RPMI7951 (cell line): ENCODE results near the gene LUM. TPM values are rescaled to one million over a fixed set of nuclear protein-coding genes. Genes with fewer than 3 reads are reported as not detected.
"Not testable (repeated sequence)": the region's sequence is repeated elsewhere in the genome, so short reads cannot be mapped to it uniquely, and the experiment has no call there.

Source experiments
- DNase-seq: peaks from one replicate; pipeline ENCODE4 v3.0.0-alpha.2; 2012; ENCODE audit warnings: low read depth
- total RNA-seq: library from RNA; depleted of rRNA; stranded (reverse); fragments of >200 nt; shearing (Covaris generic); gene quantifications from 2 replicates; pipeline ENCODE4 v1.2.3, GENCODE V29; 2014

Gene LUM
- total RNA-seq, 1 experiment from 2014 or later, result 102 TPM

- DNase-seq, result no peak
These were observed 1.5 kb downstream of the LUM start for GRCh38 chr12:91109581-91110310.

GRCh38 chr12:91109148-91109564 lies 2.1 kb downstream of the LUM start:
- DNase-seq, result peak; percentile 70

GRCh38 chr12:91108196-91108755 lies 3.0 kb downstream of the LUM start:
- DNase-seq, result no peak

- DNase-seq, result no peak
These were observed 5.0 kb downstream of the LUM start for GRCh38 chr12:91106283-91106682.

GRCh38 chr12:91105807-91106206 lies 5.5 kb downstream of the LUM start:
- DNase-seq, result no peak

- DNase-seq, result no peak
These were observed 6.4 kb downstream of the LUM start for GRCh38 chr12:91104812-91105466.

- DNase-seq, result no peak
These were observed 7.7 kb downstream of the LUM start for GRCh38 chr12:91103624-91104023.

GRCh38 chr12:91103101-91103500 lies 8.2 kb downstream of the LUM start:
- DNase-seq, result no peak

GRCh38 chr12:91100906-91101305 lies 10.4 kb downstream of the LUM start:
- DNase-seq, result peak; percentile 31

- no peak for DNase-seq
These were observed 11.5 kb downstream of the LUM start for GRCh38 chr12:91099836-91100235.

- no peak for DNase-seq
These were observed 12.0 kb downstream of the LUM start for GRCh38 chr12:91099341-91099740.

GRCh38 chr12:91098941-91099340 lies 12.4 kb downstream of the LUM start:
- DNase-seq, result peak; percentile 85

- no peak for DNase-seq
These were observed 12.8 kb downstream of the LUM start for GRCh38 chr12:91098461-91098860.

- DNase-seq, result no peak
These were observed 16.3 kb downstream of the LUM start for GRCh38 chr12:91094957-91095356.

- no peak for DNase-seq
These were observed 17.1 kb downstream of the LUM start for GRCh38 chr12:91094032-91094662.

GRCh38 chr12:91093341-91093740 lies 18.0 kb downstream of the LUM start:
- no peak for DNase-seq

GRCh38 chr12:91091916-91092715 lies 19.2 kb downstream of the LUM start:
- DNase-seq, result peak; percentile 26

GRCh38 chr12:91089953-91090352 lies 21.3 kb downstream of the LUM start:
- DNase-seq, result not testable (repeated sequence)

GRCh38 chr12:91080041-91080440 lies 31.3 kb downstream of the LUM start:
- DNase-seq, result no peak

- DNase-seq, result no peak
These were observed 32.8 kb downstream of the LUM start for GRCh38 chr12:91078501-91078900.

GRCh38 chr12:91077228-91077954 lies 33.9 kb downstream of the LUM start:
- no peak for DNase-seq
